HEK293T (cell line): ENCODE measurements around the gene RPRD1B.

Experiments
- BHLHE40 ChIP-seq: fragments of 450-650 bp; IDR thresholded peaks from 2 replicates; pipeline ENCODE4 v1.6.1; 2016; ENCODE audit warnings: mild to moderate bottlenecking, moderate library complexity, borderline replicate concordance
- CTBP1 ChIP-seq: fragments of 450-650 bp; IDR thresholded peaks from 2 replicates; pipeline ENCODE4 v1.6.1; 2016; ENCODE audit warnings: borderline replicate concordance
- FOXK2 ChIP-seq: fragments of 450-650 bp; IDR thresholded peaks from 2 replicates; pipeline ENCODE4 v1.6.1; 2016; ENCODE audit warnings: mild to moderate bottlenecking
- FOXM1 ChIP-seq: fragments of 450-650 bp; IDR thresholded peaks from 2 replicates; pipeline ENCODE4 v1.6.1; 2017; ENCODE audit warnings: mild to moderate bottlenecking, borderline replicate concordance
- HDGF ChIP-seq: fragments of 450-650 bp; IDR thresholded peaks from 2 replicates; pipeline ENCODE4 v1.6.1; 2017; ENCODE audit warnings: antibody characterized with exemption, borderline replicate concordance
- L3MBTL2 ChIP-seq: fragments of 450-650 bp; conservative IDR thresholded peaks from 2 replicates; pipeline ENCODE4 v1.6.1; 2016; ENCODE audit warnings: mild to moderate bottlenecking
- LEF1 ChIP-seq: fragments of 450-650 bp; IDR thresholded peaks from 2 replicates; pipeline ENCODE4 v1.6.1; 2017; ENCODE audit warnings: mild to moderate bottlenecking, borderline replicate concordance
- NFRKB ChIP-seq: fragments of 450-650 bp; IDR thresholded peaks from 2 replicates; pipeline ENCODE4 v1.6.1; 2016; ENCODE audit warnings: mild to moderate bottlenecking, moderate library complexity
- SP1 ChIP-seq: fragments of 450-650 bp; IDR thresholded peaks from 2 replicates; pipeline ENCODE4 v1.6.1; 2017
- SUZ12 ChIP-seq: fragments of 450-650 bp; IDR thresholded peaks from 2 replicates; pipeline ENCODE4 v1.6.1; 2016; ENCODE audit warnings: mild to moderate bottlenecking
- TARDBP ChIP-seq: fragments of 450-650 bp; IDR thresholded peaks from 2 replicates; pipeline ENCODE4 v1.6.1; 2016

- no peak for TF ChIP-seq HDGF
- no peak for TF ChIP-seq LEF1
- no peak for TF ChIP-seq L3MBTL2
- no peak for TF ChIP-seq CTBP1
- no peak for TF ChIP-seq SP1
- TF ChIP-seq BHLHE40: no peak
- TF ChIP-seq FOXM1: no peak
- TF ChIP-seq TARDBP: no peak
- TF ChIP-seq SUZ12: no peak
- no peak for TF ChIP-seq FOXK2
- TF ChIP-seq NFRKB: no peak
Observed at GRCh38 chr20:37991908-37992307, 41.6 kb upstream of the RPRD1B start.
